Activated gamma-delta T cell treated with Interleukin-2 at 50 U/mL for 16 hours (primary cell): ENCODE measurements around the gene RTRAF.

Experiments used
- DNase-seq: peaks from one replicate; pipeline ENCODE4 v3.0.0-alpha.2; 2020

RTRAF gene

GRCh38 chr14:51996148-51996746 lies 6.9 kb downstream of the RTRAF start:
- DNase-seq, result no peak

DNA sequence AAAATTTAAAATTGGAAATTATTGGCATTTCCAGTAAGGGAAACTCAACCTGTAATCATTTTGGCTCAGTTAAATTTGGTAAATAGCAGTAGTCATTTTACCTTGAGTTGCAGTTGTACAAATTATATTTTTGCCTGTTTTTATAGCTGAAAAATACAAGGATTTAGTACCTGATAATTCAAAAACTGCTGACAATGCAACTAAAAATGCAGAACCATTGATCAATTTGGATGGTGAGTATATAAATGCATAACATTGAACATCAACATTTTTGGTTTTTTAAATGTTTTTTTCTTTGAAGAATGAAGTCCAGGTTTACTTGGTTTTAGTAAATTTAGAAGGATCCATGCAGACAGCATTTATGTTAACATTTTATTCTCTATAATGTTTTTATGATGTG lies 9.0 kb downstream of the RTRAF start:
- no peak for DNase-seq

- no peak for DNase-seq
Measured at GRCh38 chr14:51999084-51999483, 9.7 kb downstream of the RTRAF start.

- DNase-seq, result no peak
Measured at GRCh38 chr14:52000019-52000582, 10.8 kb downstream of the RTRAF start.

- no peak for DNase-seq
Measured at GRCh38 chr14:52000696-52001095, 11.3 kb downstream of the RTRAF start.

GRCh38 chr14:52002542-52002941 lies 13.2 kb downstream of the RTRAF start:
- DNase-seq, result no peak

DNA sequence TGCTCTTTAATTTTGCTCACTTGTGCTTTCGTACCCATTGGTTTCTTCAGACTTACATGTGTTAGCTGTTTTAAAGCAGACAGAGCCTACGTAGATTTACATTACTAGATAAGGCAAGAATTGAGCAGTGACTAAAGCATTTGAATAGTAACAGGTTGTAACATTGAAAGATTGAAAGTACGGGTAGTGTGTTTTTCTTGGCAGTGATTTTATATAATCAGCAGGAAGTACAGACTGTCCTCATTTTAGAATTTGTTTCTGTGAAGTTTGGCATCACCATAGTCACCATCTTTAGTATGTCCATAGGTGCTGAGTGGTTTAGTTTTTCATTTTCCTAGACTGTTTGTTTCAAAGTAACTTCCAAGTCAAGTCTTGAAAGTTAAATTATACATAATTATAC lies 14.0 kb downstream of the RTRAF start:
- DNase-seq, result no peak

GRCh38 chr14:52005625-52006024 lies 16.3 kb downstream of the RTRAF start:
- no peak for DNase-seq

- DNase-seq, result no peak
Measured at GRCh38 chr14:52006361-52006760, 17.0 kb downstream of the RTRAF start.

GRCh38 chr14:52007211-52007610 lies 17.9 kb downstream of the RTRAF start:
- no peak for DNase-seq

DNA sequence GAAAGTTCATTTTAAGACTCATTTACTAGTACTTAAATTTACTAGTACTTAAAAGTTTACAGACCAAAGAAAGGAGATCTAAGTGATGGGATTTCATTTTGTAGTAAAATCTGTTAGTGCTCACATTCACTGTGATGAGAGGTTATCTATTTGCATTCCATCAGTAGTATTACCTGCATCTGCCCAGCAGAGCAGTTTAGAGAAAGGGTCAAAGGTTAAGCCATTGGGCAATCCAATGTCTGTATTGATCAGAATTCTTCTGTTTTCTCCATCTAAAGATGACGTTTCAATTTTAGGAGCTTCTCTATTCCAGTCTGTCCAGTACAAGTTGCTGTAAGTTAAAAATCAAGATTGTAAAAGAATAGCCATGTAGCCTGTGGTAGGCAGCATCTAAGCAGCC lies 18.3 kb downstream of the RTRAF start:
- no peak for DNase-seq

DNA sequence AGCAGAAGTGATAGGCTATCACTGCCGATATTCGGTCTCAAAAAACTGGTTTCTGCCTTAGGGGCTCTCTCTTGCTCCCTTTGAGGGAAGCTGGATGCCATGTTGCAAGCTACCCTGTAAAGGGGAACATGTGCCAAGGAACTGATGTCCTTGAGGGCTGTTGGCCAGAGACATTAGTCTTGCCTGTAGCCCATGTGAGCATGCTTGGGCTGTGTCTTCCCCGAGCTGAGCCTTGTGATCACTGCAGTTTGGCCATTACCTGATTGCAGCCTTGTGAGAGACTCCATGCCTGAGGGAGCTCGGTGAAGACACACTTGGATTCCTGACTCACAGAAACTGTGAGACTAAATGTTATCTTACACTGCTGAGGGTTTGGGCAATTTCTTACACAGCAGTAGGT lies 18.8 kb downstream of the RTRAF start:
- no peak for DNase-seq

DNA sequence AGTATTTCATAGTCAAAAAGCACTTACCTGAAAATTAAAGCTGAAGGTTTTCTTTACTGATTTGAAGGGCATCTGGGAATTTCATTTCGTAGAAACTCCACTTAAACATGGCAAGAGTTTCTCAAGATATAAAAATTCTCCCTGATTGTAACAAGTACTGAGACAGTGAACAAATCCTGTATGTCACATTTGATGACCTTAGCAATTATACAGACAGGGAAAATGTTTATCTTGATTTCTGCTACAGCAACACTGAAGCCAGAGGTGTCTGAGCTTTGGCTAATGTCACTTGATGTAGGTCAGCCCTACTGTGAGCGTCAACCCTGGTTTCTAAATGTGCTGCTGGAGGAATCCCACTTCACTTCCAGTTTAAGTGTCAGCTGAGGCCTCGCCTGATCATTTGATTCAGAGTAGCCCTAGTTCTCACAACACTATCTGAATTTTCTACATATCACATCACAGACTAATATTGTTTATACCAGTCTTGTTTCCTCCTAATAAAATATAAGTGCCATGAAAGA lies 20.9 kb downstream of the RTRAF start:
- DNase-seq, result no peak

DNA sequence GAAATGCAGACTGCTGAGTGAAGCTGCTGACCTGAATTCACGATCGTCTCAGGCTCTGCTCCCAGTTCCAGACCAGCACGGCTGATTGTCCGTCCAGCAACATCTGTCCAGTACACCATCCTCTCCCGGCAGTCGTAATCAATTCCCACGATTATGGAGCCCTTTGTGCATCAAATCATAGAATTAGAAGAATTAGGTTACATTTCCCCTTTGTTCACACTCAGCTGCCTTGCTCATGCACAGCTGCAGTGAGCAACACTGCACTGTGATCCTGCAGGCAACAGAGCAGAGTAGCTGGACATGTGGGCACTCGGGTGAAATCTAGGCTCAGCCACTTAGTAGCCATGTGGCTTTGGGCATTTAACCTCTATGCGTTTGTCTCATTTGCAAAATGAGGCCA lies 22.2 kb downstream of the RTRAF start:
- no peak for DNase-seq

DNA sequence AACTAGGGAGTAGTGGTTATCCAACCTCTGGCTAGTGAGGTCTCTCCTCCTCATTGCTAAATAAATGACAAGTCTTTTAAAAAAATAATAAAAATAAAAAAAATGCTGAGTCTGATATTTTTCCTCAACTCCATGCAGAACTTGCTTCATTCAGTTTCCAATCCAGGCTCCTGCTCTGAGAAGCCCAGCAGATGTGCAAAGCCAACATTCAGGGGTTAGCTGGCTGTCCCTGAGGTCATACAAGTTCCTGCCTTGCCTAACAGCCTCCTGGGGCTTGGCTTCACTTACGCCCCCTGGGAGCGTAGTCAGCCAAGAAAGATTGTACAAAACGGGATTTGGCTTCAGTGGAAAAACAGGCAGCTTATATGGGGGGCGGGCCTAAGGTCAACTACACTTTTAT lies 23.3 kb downstream of the RTRAF start:
- DNase-seq, result no peak

DNA sequence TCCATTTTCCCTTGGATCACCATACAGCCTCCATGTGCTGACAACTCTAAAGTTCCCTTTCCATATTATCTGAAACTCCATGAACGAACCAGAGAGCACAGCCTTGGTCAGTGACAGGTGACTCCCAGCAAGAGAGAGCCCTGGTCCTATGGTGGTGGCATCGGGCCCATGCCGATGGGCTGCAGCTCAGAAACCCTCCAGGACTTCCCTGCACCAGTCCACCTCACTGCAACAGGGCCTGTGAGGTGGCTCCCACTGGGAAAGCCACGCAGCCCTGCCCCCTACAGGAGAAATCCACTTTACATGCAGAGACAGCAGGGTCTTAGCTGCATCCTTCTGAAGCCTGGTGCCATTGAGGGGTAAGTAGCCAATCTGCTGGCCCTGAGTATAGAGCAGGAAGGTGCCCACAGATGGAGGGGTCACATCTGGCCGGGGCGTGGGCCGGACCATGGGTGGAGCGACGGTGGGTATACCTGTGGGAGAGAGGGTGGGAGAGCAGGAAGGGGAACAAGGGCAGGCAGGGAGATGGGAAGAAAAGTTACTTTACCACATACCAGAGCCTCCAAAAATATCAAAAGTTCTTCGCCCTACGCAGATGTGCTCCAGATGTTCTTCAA lies 24.7 kb downstream of the RTRAF start:
- no peak for DNase-seq

GRCh38 chr14:52014601-52015267 lies 25.4 kb downstream of the RTRAF start:
- no peak for DNase-seq

GRCh38 chr14:52015411-52016030 lies 26.2 kb downstream of the RTRAF start:
- no peak for DNase-seq

DNA sequence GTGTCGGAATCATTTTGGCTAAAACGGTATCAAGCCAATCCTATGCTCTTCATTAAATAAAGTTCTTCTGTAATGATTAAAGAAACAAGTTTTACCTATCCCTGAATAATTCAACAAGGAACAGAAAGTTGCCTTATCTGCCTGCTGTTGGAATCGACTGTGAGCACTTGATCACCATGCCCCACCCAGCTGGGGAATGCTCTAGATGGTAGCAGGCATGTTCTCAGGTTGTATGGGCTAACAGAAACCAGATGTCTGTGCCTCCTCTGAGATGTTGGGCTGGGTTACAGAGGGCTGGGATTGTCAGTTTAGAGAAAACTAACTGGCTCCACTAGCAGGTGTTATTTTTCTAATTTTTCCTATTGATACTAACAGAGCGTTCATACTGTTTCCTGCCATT lies 28.9 kb downstream of the RTRAF start:
- no peak for DNase-seq

- DNase-seq, result no peak
Measured at GRCh38 chr14:52018970-52019369, 29.6 kb downstream of the RTRAF start.

DNA sequence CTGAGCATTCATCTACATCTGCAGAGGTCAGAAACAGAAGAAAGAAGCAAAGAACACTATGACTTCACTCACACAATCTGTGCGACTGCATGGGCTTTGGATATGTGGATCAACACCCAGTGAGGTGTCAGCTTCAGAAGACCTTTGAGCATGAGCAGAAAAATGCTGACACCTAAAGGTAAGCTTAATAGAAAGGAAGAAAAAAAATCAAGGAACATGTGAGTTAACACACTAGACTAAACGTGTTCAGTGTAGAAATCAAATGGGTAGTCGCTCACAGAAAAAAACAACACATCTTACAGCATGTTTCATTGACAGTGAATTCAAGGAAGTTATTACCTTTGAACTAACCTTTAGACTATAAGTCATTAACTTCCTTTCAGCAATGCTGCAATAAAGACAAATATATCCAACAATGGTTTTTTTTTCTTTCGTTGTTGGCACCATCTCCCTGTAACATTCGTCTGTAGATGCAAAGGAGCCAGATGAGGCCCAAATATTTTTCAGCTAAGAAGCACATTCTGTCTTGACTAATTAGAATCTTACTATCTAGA lies 30.9 kb downstream of the RTRAF start:
- no peak for DNase-seq

DNA sequence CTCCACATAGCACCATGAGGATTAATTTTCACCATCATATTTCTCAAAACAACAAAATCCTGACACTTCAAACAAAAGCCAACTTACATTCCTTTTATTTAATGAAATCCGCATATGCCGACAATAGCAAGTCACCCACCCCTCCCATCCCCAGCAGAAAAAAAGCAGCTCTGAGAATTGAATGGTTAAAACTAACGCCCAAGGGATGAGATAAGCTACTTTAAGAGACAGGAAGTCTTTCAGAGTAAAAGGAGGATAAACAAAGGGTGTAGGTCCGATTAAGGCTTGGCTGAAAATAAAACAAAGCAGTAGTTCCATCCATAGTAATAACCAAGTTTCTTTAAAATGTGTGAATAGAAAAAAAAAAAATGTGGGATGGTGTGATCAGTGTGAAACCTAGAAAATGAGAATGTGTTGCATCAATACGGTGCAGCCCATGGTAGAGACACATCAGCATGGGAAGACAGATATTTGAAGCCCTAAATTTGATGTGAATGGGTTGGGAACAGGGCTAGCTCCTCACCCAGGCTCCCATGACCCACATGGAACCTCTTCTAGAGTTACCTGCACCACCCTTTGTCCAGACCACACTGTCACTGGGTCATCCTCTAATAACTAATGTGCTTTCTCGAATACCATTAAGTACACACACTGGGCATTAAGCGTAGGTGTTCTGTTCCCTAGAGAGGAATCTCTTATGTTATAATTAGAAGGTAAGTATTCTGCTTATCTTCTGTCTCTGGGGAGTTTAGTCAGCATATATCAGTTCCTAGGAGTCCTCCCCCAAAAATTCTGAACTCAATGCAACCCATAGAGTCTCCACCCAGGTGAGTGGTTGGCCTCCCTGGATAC lies 31.7 kb downstream of the RTRAF start:
- DNase-seq, result no peak
